ENCODE data around the gene AP3S2.

AP3S2 gene

DNA sequence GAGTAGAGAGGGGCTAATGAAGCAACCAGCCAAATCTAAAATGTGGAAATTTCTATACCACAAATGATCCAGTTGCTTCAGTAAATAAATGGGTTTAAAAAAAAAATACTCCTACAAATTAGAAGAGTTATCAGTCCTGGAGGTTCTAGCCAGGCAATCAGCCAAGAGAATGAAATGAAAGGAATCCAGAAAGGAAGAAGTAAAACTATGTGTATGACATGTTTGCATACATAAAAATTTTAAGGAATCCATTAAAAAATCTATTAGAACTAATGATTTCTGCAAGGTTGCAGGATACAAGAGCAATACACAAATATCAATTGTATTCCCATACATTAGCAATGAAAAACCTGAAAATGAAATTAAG, 108.0 kb downstream of the AP3S2 start:
- Histone ChIP-seq H2AFZ (ENCODE audit: low read length) (no peak overlapping the region), H3K9me2 (replicated peaks; ENCODE audit: insufficient read depth, low read length) (no peaks in the 10 kb centered on the region), H4K20me1 (ENCODE audit: insufficient read depth, low read length) (no peaks in the 10 kb centered on the region), H3K36me3 (replicated peaks; ENCODE audit: insufficient read depth, low read length) (no peaks in the 10 kb centered on the region), H3K4me2 (ENCODE audit: low read depth, low read length) (no peak overlapping the region), H3K27ac (ENCODE audit: low read length) (no peak overlapping the region), H3K27me3 (replicated peaks; ENCODE audit: insufficient read depth, low read length) (no peaks in the 10 kb centered on the region), H3F3A (ENCODE audit: insufficient read depth, low read length) (peaks cover 14% of the 10 kb centered on the region), H3K9ac (ENCODE audit: low read length) (no peak overlapping the region), H3K9me3 (replicated peaks; ENCODE audit: insufficient read depth, low read length) (no peaks in the 10 kb centered on the region), H3K79me2 (ENCODE audit: low read length) (no peaks in the 10 kb centered on the region), H3K4me1 (ENCODE audit: low read length) (peaks cover 16% of the 10 kb centered on the region), H3K4me3 (ENCODE audit: low read length) (no peak overlapping the region)
- DNase-seq, result no peak
- TF ChIP-seq EZH2 (optimal IDR thresholded peaks at IDR 0.05; ENCODE audit: low read depth, low read length) (no peak), EZH2phosphoT487 (IDR thresholded peaks at IDR 0.05; ENCODE audit: low read length) (no peak)
- TF ChIP-seq, protein P1, sequence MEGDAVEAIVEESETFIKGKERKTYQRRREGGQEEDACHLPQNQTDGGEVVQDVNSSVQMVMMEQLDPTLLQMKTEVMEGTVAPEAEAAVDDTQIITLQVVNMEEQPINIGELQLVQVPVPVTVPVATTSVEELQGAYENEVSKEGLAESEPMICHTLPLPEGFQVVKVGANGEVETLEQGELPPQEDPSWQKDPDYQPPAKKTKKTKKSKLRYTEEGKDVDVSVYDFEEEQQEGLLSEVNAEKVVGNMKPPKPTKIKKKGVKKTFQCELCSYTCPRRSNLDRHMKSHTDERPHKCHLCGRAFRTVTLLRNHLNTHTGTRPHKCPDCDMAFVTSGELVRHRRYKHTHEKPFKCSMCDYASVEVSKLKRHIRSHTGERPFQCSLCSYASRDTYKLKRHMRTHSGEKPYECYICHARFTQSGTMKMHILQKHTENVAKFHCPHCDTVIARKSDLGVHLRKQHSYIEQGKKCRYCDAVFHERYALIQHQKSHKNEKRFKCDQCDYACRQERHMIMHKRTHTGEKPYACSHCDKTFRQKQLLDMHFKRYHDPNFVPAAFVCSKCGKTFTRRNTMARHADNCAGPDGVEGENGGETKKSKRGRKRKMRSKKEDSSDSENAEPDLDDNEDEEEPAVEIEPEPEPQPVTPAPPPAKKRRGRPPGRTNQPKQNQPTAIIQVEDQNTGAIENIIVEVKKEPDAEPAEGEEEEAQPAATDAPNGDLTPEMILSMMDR (IDR thresholded peaks at IDR 0.05; ENCODE audit: low read length), result no peak

DNA sequence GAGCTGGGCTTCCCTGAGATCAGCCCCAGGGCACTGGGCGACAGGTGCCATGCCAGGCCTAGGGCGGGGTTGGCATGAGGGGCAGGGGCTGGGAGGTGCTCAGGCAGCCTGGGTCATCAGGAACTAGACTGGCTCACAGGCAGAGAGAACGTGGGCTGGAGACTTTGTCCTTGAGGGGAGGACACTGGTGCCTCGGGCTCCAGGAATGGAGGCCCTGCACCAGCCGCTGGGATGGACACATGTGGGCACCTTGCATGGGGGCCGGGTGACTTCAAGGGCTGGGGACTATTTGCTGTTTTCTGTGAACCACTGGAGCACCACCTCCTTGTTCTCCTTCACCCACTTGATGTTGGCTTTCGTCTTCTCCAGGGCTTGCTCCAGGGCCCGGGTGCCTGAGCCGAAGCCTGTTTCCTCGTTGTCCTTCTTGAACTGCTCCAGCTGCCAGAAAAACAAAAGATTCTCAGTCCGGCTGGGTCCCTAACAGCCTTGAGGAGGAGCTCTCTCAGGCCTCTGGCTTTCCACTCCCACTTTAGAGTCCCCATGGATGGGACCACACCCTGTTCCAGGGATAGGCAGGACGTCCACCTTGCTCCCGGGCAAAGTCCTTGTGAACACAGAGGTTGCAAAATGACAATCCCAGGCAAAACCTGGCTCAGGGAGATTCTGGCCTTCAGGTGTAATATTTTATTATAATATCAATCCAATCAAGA, 108.6 kb downstream of the AP3S2 start:
- peaks cover 21% of the 10 kb centered on the region for H3K4me1 ChIP-seq (ENCODE audit: low read length)
- H3K4me3 ChIP-seq (ENCODE audit: low read length), result no peak overlapping the region
- no peaks in the 10 kb centered on the region for H4K20me1 ChIP-seq (ENCODE audit: insufficient read depth, low read length)
- H2AFZ ChIP-seq (ENCODE audit: low read length), result no peak overlapping the region
- no peaks in the 10 kb centered on the region for H3K27me3 ChIP-seq (replicated peaks; ENCODE audit: insufficient read depth, low read length)
- H3K4me2 ChIP-seq (ENCODE audit: low read depth, low read length), result no peak overlapping the region
- H3K9me3 ChIP-seq (replicated peaks; ENCODE audit: insufficient read depth, low read length), result no peaks in the 10 kb centered on the region
- H3K9ac ChIP-seq (ENCODE audit: low read length), result no peak overlapping the region
- no peaks in the 10 kb centered on the region for H3K79me2 ChIP-seq (ENCODE audit: low read length)
- TF ChIP-seq EZH2phosphoT487 (IDR thresholded peaks at IDR 0.05; ENCODE audit: low read length) (no peak), EZH2 (optimal IDR thresholded peaks at IDR 0.05; ENCODE audit: low read depth, low read length) (no peak)
- TF ChIP-seq, protein P1 (IDR thresholded peaks at IDR 0.05; ENCODE audit: low read length), result no peak
- H3F3A ChIP-seq (ENCODE audit: insufficient read depth, low read length), result peaks cover 20% of the 10 kb centered on the region
- no peaks in the 10 kb centered on the region for H3K36me3 ChIP-seq (replicated peaks; ENCODE audit: insufficient read depth, low read length)
- no peak for DNase-seq
- no peak overlapping the region for H3K27ac ChIP-seq (ENCODE audit: low read length)
- H3K9me2 ChIP-seq (replicated peaks; ENCODE audit: insufficient read depth, low read length), result no peaks in the 10 kb centered on the region

GRCh38 chr15:89784686-89784960, 109.2 kb downstream of the AP3S2 start:
- no peaks in the 10 kb centered on the region for H3K9me2 ChIP-seq (replicated peaks; ENCODE audit: insufficient read depth, low read length)
- no peak overlapping the region for H3K27ac ChIP-seq (ENCODE audit: low read length)
- peaks cover 20% of the 10 kb centered on the region for H3F3A ChIP-seq (ENCODE audit: insufficient read depth, low read length)
- no peaks in the 10 kb centered on the region for H3K36me3 ChIP-seq (replicated peaks; ENCODE audit: insufficient read depth, low read length)
- peaks cover 24% of the 10 kb centered on the region for H3K4me1 ChIP-seq (ENCODE audit: low read length)
- H3K4me2 ChIP-seq (ENCODE audit: low read depth, low read length), result no peak overlapping the region
- no peak overlapping the region for H2AFZ ChIP-seq (ENCODE audit: low read length)
- H3K4me3 ChIP-seq (ENCODE audit: low read length), result no peak overlapping the region
- TF ChIP-seq EZH2phosphoT487 (IDR thresholded peaks at IDR 0.05; ENCODE audit: low read length), result no peak
- TF ChIP-seq, protein P1 (IDR thresholded peaks at IDR 0.05; ENCODE audit: low read length), result no peak
- no peak for TF ChIP-seq EZH2 (optimal IDR thresholded peaks at IDR 0.05; ENCODE audit: low read depth, low read length)
- H3K9me3 ChIP-seq (replicated peaks; ENCODE audit: insufficient read depth, low read length), result no peaks in the 10 kb centered on the region
- no peaks in the 10 kb centered on the region for H3K79me2 ChIP-seq (ENCODE audit: low read length)
- no peaks in the 10 kb centered on the region for H3K27me3 ChIP-seq (replicated peaks; ENCODE audit: insufficient read depth, low read length)
- DNase-seq, result no peak
- no peaks in the 10 kb centered on the region for H4K20me1 ChIP-seq (ENCODE audit: insufficient read depth, low read length)
- no peak overlapping the region for H3K9ac ChIP-seq (ENCODE audit: low read length)
